ENCODE measurements around the gene BCS1L. TPM values are rescaled to one million over a fixed set of nuclear protein-coding genes. Genes with fewer than 3 reads are reported as not detected.
A peak's percentile ranks its signal among the peaks of the same experiment; 100 is the strongest.

The BCS1L gene
- total and polyA plus RNA-seq, 12 donors = 34.8 to 84.2 (median 45.9) TPM

- no peak for ATAC-seq
- TF ChIP-seq, protein P1, sequence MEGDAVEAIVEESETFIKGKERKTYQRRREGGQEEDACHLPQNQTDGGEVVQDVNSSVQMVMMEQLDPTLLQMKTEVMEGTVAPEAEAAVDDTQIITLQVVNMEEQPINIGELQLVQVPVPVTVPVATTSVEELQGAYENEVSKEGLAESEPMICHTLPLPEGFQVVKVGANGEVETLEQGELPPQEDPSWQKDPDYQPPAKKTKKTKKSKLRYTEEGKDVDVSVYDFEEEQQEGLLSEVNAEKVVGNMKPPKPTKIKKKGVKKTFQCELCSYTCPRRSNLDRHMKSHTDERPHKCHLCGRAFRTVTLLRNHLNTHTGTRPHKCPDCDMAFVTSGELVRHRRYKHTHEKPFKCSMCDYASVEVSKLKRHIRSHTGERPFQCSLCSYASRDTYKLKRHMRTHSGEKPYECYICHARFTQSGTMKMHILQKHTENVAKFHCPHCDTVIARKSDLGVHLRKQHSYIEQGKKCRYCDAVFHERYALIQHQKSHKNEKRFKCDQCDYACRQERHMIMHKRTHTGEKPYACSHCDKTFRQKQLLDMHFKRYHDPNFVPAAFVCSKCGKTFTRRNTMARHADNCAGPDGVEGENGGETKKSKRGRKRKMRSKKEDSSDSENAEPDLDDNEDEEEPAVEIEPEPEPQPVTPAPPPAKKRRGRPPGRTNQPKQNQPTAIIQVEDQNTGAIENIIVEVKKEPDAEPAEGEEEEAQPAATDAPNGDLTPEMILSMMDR (IDR thresholded peaks at IDR 0.05) = no peak
- no peak for DNase-seq
- Histone ChIP-seq H3K27me3 (no peaks in the 10 kb centered on the region), H3K4me1 (peaks cover 0 to 17% (median 5%) of the 10 kb centered on the region in 9 donors), H3K4me3 (no peak overlapping the region), H3K9me3 (no peaks in the 10 kb centered on the region), H3K36me3 (no peaks in the 10 kb centered on the region), H3K27ac (no peak overlapping the region)
- intact Hi-C loops (cut with DNase I) = no loop called here
- 81 to 83% methylated on average over 7 of the region's 7 CpGs for WGBS, 2 donors
Measured at GRCh38 chr2:218621007-218621406, 38.5 kb upstream of the BCS1L start.

- Histone ChIP-seq H3K27me3 (no peaks in the 10 kb centered on the region), H3K4me1 (peaks cover 0 to 17% (median 5%) of the 10 kb centered on the region in 9 donors), H3K27ac (peak overlapping the region in 1 of 10 donors; percentile 61), H3K9me3 (no peaks in the 10 kb centered on the region), H3K4me3 (no peak overlapping the region), H3K36me3 (no peaks in the 10 kb centered on the region)
- peak in 5 of 8 donors; percentile 13 to 70 (median 39) for ATAC-seq
- TF ChIP-seq, protein P1 (IDR thresholded peaks at IDR 0.05) = no peak
- no peak for DNase-seq
- intact Hi-C loops (cut with DNase I) = no loop called here
- WGBS, 2 donors = 46 to 47% methylated on average over 7 of the region's 7 CpGs
Measured at GRCh38 chr2:218622606-218623365, 36.7 kb upstream of the BCS1L start.

DNA sequence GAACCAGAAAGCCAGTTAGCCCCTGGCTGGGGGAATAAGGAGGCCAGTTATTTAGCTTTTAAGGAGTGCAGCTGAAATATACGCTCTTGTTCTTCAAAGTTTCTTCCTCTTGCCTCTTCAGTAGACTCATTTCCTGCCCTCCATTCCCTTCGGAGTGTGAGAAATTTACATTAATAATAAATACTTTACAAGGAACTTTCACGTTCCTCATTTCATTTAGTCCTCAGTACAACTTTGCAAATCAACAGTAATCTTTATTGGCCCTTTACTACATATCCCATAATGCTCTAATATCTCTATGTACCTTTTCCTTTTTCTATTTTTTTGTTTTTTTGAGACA, 36.1 kb upstream of the BCS1L start:
- no peak for ATAC-seq
- no peak overlapping the region for H3K4me3 ChIP-seq
- TF ChIP-seq, protein P1 (IDR thresholded peaks at IDR 0.05) = no peak
- 56 to 68% methylated on average over 3 of the region's 3 CpGs for WGBS, 2 donors
- H3K9me3 ChIP-seq = no peaks in the 10 kb centered on the region
- intact Hi-C loops (cut with DNase I) = no loop called here
- H3K36me3 ChIP-seq = no peaks in the 10 kb centered on the region
- H3K4me1 ChIP-seq = peaks cover 0 to 17% (median 5%) of the 10 kb centered on the region in 9 donors
- peak overlapping the region in 1 of 10 donors; percentile 61 for H3K27ac ChIP-seq
- H3K27me3 ChIP-seq = no peaks in the 10 kb centered on the region
- no peak for DNase-seq

DNA sequence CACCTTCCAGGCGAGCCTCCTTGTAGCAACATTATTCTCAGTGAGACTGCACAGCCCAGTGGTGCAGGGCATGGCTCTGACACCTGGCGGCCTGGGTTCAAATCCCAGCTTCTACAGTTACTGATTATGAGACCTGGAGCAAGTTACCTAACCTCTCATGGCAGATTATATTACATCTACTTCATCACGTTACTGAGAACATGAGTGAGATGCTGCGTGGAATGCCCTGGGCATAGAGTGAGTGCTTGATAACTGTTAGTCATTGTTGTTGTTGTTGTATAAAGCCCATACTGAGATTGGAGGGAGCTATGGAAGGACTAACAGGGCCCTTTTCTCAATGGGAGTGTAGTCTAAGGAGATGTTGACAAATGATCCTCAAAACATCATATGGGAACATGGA, 33.1 kb upstream of the BCS1L start:
- DNase-seq = no peak
- Histone ChIP-seq H3K4me3 (no peak overlapping the region), H3K27ac (no peak overlapping the region), H3K27me3 (no peaks in the 10 kb centered on the region), H3K9me3 (no peaks in the 10 kb centered on the region), H3K36me3 (no peaks in the 10 kb centered on the region), H3K4me1 (peaks cover 0 to 17% (median 5%) of the 10 kb centered on the region in 9 donors)
- TF ChIP-seq, protein P1 (IDR thresholded peaks at IDR 0.05) = no peak
- 94 to 96% methylated on average over 4 of the region's 4 CpGs for WGBS, 2 donors
- ATAC-seq = no peak
- intact Hi-C loops (cut with DNase I) = no loop called here

Data from heart right ventricle (tissue), 16 donors.